NCI-H146 treated with DMSO at 0.1 percent for 48 hours (cell line): ENCODE results near the gene ITSN2.

ENCODE experiments used
- DNase-seq: peaks from one replicate; lab custom pipeline; 2025; ENCODE audit not compliant: unreplicated experiment; lab: John Stamatoyannopoulos, UW

ITSN2 gene

DNA sequence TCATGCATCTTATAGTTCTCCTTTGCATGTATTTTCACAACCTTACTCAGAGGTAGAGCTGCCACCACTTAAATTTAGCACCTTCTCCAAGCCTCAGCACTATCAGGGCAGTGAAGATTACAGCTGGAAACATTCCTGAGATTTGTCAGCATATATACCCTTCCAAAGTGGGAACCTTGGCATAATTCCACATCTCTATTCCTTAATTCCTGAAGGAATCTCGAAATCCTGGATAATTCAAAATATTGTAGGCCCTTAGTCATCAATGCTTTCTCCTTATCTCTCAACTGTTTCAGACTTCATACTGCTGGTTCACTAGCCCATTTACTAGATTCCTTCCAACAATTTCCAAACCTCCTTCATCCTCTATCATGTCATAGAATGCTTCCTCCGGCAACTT lies 87.4 kb downstream of the ITSN2 start:
- DNase-seq = no peak

- DNase-seq = no peak
Measured at GRCh38 chr2:24272161-24272802, 88.1 kb downstream of the ITSN2 start.

- DNase-seq = no peak
Measured at GRCh38 chr2:24269265-24269664, 91.1 kb downstream of the ITSN2 start.

DNA sequence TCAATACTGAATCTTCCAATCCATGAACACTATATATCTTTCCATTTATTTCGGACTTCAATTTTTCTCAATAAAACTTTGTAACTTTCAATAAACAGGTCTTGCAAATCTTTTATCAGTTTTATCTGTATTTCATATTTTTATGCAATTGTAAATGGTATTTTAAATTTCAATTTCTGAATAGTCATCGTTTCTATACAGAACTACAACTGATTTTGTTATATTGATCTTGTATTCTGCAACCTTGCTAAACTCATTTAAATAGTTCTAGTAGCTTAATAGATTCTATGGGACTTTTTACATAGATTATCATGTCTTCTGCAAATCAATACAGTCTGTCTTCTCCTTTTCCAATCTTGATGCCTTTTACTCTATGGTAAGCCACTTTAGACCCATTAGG lies 95.1 kb downstream of the ITSN2 start:
- DNase-seq = no peak

GRCh38 chr2:24262421-24262970 lies 97.8 kb downstream of the ITSN2 start:
- no peak for DNase-seq

- no peak for DNase-seq
Measured at GRCh38 chr2:24261441-24261840, 98.9 kb downstream of the ITSN2 start.

GRCh38 chr2:24259316-24259715 lies 101.0 kb downstream of the ITSN2 start:
- DNase-seq = no peak

DNA sequence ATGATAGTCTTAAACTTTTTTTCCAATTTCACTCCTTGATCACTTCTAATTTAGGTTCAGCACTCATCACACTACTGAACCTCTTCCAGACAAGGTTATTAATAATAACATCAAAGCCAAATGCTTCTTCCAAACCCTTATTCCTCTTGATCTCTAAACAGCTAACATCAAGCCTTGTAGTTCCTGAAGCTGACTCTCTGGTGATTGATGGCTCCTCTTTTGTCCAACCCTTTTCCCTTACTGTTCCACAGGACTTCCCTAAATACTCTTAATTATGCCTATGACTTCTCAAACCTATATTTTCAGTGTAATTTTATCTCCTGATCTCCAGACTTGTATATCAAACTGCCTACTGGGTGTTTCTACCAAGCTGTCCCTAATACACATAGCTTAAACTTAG lies 101.6 kb downstream of the ITSN2 start:
- no peak for DNase-seq

GRCh38 chr2:24253303-24253919 lies 106.9 kb downstream of the ITSN2 start:
- DNase-seq = no peak

DNA sequence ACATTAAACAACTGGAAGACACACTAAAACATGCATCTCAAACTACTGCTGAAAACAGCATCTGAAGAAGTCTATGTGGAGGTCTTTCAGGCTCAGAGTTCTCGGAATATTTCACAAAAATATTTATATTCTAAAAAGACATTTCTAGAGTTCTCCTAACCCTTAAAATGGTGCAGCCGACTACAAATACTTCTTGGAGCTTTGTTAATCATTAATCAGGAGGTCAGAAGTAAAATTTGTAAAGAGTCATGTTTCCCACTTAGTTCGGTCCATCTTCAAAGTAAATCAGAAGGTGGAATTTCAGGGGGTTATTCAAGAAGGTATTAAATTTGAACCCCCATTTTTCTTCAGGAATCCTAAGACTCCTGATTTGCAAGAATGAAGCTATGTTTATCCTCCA lies 112.7 kb downstream of the ITSN2 start:
- DNase-seq = no peak

DNA sequence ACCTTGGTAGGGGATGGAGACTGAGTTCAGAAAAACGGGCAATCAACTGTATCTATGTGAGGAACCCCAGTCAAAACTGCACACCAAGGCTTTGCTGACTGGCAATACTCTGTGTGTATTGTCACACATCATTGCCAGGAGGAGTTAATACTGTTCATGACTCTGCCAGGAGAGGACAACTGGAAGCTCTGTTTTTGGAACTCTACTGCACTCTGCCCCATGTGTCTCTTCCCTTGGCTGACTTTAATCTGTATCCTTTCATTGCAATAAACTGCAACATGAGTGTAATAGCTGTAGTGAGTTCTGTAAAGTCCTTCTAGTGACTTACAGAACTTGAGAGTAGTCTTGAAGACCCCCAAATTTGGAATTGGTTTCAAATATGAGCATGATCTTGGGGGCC lies 113.2 kb downstream of the ITSN2 start:
- no peak for DNase-seq

DNA sequence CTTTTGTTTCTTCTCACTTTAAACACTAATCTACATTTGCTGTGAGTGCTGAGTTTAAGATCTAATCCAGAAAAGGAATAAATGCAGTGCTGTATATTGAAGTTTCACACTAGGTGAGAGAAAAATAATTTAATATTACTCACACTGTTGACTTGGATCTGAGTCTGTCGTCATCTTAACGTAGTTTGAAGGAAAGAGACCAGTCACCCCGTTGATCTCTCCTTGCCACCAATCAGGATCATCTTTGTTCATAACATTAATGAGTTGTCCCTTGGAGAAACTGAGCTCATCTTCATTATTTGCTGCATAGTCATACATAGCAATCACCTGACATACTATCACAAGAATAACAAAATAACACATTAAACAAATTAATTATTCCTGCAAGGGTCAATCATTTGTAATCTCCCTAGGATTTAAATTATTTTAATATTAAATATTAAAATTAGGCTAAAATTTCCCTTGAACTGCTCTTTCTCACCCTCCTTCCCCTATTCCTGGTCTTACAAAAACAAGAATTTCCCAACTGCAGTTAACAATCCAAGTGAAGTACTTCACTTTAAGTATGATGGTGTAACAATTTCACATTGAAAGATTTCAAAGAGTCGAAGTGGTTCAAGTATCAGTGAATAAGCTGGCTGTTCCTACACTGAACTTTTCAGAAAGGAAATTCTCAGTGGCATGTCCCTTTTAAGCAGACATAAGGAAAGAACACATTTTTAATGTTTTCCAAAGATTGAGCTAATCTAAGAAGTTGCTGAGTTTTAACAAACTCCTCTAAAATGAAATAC lies 114.2 kb downstream of the ITSN2 start:
- no peak for DNase-seq

DNA sequence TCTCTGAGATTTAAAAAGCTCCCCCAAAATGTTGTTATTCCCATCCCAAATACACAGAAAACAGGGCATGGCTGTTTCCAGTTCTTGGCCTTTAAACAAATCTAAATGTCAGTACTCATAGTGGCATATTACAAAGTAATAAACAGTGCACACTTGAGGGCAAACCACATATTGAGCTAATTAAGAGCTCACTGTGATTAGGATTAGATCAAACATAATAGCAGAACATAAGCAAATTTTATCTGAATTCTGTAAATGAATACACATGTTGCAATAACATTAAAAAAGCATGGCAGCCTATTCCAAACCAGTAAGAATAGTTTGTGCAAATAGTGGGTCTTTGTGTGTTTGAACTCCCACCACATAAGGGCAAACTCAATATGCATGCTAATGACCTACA lies 118.8 kb downstream of the ITSN2 start:
- DNase-seq = no peak

DNA sequence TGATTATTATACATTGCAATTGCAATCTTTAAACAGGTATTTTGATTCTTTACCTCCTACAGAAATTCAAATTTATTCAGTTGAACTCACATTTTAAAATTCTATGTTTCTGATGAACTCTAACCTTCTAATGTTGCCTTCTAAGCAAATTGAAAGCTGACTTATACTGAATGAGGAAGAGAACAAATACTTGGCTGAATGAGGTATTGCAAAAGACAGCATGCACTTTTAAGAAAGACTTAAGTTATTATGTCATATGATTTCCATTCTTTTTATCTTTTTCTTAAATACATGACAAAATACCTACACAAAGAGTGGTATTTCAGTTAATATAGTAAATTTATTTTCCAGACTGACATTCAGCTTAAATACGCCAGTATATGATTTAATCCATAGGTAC lies 120.8 kb downstream of the ITSN2 start:
- DNase-seq = no peak

DNA sequence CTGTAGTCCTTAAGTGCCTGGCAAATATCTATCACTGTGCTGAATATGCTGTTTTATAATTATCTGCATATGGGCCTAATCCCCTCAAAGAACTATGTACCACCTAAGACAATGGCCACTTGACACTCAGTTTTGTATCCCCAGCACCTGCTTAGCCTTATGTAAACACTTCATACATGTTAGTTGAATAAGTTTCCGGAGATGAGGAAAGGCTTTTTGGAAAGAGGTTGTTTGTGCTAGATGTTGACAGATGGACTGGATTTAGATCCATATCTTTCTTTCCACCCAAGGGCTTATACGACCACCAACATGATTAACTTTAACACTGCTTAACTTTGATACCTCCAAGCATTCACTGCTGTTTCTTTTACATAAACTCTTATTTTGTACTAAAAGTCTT lies 122.2 kb downstream of the ITSN2 start:
- DNase-seq = peak; percentile 87

DNA sequence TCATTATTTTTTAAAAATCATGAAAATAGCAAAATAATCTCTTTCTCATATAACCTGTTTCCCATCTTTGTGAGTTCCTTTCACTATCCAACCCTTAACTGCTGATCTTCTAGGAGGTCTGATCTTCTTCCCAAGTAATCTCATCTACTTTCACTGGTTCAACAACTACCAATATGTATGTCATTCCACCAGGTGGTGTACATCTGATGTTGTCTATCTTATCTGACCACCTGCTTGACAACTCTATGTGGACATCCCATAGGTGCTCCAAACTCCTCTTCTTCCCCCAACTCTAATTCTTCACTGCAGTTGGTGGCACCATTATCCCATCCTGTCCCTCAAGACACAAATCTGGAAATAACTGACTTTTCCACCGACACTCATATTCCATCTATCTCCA lies 123.0 kb downstream of the ITSN2 start:
- no peak for DNase-seq

- no peak for DNase-seq
Measured at GRCh38 chr2:24233321-24233720, 127.0 kb downstream of the ITSN2 start.

DNA sequence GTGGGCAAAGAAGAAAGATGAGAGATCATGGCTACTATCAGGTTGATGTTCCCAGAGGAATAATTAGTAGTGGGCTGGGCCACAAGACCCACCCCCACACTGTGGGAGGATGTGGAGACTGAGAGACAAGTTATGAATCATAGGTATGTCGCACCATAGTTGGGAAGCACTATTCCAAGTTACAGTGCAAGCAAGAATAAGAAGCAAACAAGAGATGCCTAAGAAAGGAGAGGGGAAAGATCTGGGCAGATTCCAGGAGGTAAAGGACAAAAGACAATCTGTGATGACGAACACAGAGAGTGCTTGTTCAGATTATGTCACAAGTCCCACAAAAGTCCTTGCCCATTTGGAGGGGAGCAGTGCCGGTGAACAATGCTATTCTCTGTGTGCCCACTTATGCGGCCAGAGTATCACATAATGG lies 128.9 kb downstream of the ITSN2 start:
- no peak for DNase-seq

GRCh38 chr2:24228470-24228869 lies 131.9 kb downstream of the ITSN2 start:
- DNase-seq = peak; percentile 16

- DNase-seq = no peak
Measured at GRCh38 chr2:24225499-24226242, 134.7 kb downstream of the ITSN2 start.

GRCh38 chr2:24222946-24223345 lies 137.4 kb downstream of the ITSN2 start:
- no peak for DNase-seq
